ENCODE results near the gene GPATCH2.

- TF ChIP-seq CTCF (IDR thresholded peaks at IDR 0.05; ENCODE audit: low read depth, low read length) (no peak), POLR2A (IDR thresholded peaks at IDR 0.05; ENCODE audit: extremely low read depth, insufficient read length) (no peak), MAX (IDR thresholded peaks at IDR 0.05; ENCODE audit: low read depth, low read length) (no peak), MYC (IDR thresholded peaks at IDR 0.05; ENCODE audit: low read depth, low read length) (no peak)
Observed at GRCh38 chr1:217599154-217599553, 31.7 kb downstream of the GPATCH2 start.

Data from NB4 (cell line).